COLO668 (cell line): Measurements from ENCODE around the gene REM2.

Experiments
- DNase-seq: peaks from one replicate; lab custom pipeline; 2025; ENCODE audit not compliant: unreplicated experiment; lab: John Stamatoyannopoulos, UW

Gene REM2

DNA sequence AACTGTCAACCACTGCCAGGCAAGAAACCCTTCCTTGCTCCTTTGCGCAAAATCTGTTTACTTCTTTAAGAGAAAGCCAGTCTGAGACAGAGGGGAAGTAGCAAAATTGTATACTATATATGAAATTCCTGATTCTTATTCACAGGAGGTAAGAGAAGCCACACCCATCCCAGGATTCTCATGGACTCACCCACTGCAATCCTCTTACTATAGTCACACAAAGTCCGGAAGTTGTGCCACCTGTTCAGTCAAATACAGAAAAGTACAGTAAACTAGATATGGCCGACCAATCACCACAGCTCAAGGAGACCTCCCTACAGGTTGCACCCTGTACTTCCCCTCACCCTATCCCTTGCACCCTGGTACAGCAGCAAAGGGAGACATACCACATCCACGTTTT lies 43.3 kb downstream of the REM2 start:
- DNase-seq: no peak

DNA sequence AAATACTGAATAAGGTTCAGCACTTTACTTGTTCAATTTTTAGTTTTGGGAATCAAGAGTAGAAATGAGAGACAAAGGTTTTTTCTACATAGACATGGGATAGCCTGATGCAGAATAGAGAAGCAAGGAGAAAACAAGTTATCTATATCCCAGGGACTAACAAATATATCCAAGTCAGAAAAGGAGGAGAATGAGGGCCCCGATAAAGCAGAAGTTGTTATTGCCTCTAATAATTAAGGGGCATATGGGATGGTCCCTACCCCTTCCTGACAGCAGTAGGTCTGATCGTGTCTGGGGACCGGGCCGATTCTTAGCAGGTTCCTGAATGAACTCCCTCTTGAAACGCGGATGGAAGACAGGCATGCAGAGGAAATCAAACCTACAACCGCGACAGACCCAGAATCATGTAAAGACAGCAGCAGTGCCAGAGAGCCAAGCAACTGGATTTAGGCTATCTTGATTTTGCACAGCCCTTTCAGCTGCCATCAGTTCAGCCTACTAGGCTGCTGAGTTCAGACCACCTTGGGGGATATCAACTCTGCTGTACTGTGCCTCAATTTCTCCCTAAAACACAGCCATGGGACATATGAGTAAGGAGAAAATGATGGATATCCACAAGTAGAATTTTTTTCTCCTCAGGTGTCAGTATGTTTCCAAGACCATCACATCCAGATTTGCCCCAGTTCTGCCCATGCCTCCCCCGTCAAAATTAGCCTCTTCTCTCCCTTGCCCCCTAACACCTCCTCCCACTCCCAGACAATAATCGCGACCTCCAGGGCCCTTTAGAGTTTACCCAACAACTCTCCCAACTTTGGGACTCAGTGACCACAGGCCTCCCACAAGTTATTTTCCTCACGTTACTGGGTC lies 45.4 kb downstream of the REM2 start:
- DNase-seq: peak; percentile 6

DNA sequence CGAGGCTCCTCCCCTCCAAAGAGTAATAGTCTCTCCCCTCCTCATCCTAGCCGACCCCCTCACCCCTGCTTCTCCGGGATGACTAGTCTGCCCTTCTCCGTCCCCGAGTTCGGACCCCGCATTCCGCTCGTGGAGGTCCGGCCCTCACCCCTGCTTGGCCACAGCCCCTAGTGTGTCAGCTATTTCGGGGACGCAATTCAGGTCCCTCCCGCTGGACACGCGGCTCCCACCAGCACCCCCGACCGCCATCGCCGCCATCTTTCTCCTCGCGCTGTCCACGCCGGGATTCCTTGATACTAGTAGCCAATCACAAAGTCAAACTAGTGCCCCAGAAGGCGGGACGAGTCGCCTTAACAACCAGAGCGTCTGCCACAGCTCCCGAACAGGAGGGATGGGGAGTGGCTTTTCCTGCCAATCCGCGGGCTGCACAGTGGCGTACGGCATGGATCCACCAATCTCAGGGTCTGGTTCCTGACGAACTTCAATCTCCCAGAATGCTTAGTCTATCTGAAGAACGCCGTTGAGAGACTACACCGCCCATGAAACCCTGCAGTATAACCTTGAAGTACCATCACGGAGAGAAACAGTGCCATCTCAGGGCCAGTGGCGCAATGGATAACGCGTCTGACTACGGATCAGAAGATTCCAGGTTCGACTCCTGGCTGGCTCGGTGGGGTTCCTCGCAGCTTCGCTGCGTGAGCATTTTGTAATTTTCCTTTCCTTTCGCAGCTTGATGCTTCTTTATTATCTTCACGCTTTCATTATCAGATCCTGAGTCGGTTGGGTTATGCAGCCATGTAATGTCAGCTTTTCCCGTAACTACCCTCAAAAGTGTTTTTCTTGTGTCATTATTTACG lies 46.3 kb downstream of the REM2 start, which contains the start of gene PRMT5:
Gene PRMT5 (minus strand): TSS at position 273 of the 857 bp plus-strand sequence. CDS start 15 bp downstream, at position 258.
- peak; percentile 99 for DNase-seq

DNA sequence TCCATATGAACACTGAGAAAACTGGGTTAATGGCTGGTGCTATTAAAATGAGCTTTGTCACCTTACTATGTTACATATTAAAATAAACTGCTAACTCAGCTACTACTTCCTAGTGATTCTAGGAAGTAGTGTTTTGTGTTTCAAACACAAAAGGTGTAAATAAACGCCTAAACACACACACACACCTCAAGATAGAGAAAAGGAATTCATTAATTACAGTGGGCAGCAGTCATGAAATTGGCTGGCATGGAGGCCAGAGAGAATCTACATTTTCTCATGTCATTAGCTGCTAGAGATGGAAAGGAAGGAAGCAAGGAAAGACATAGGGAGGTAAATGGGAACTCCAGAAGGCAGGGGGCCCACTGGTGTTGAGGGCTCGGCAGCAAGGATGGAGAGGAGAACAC lies 46.9 kb downstream of the REM2 start:
- no peak for DNase-seq

DNA sequence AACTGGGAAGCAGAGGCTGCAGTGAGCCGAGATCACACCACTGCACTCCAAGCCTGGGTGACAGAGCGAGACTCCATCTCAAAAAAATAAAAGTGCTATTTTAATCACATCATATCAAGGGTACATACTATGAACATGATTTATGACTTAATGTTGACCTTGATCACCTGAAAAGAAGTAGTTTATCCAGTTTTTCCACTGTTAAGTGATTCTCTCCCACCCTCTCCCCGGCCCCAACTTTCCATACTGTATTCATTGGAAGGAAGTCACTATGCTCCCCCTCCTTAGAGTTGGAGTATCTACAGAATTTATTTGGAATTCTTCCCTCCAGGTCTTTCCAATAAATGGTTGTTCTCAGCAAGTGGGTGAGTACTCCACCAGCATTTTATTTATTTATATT lies 49.1 kb downstream of the REM2 start:
- DNase-seq: no peak

DNA sequence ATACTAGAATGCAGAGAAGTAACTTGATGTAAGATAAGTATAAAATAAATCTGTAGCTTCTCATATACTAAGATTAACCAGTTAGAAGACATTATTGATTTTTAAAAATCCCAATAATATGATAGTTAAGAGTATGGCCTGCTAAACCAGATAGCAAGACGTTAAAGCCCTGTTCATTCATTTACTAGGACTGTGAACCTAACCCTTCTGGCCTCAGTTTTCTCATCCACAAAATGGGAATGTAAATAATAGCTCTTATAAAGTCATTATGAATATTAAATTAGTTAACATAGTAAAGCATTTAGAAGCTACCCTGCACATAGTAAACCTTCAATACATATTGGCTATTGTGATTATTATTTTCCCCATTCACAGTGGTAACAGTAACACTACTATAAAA lies 52.1 kb downstream of the REM2 start:
- no peak for DNase-seq
